Common myeloid progenitor, CD34-positive (primary cell): ENCODE data around the gene P2RX6.

Source experiments
- CTCF ChIA-PET: fragments of 350-600 bp; sonication (Branson Sonifier 250); formaldehyde crosslinking; loops from one replicate; lab custom pipeline; 2021; ENCODE audit warnings: antibody characterized with exemption; lab: Charles Lee
- POLR2A ChIA-PET: fragments of 350-600 bp; sonication (Branson Sonifier 250); formaldehyde crosslinking; loops from one replicate; lab custom pipeline; 2021; ENCODE audit warnings: antibody characterized with exemption; lab: Charles Lee
- DNase-seq, 3 donors: peaks; one replicate each; pipeline versions ENCODE4 v3.0.0 to v3.0.0-alpha.2; 2013
- H3K27ac ChIP-seq, 2 experiments: 1 replicate in 1 of 2; 2 replicates in 1 of 2; pipeline ENCODE4 v1.7.0; 2013; ENCODE audit warnings: inconsistent platforms in 2 of 2, low read length in 2 of 2, mild to moderate bottlenecking in 2 of 2, low read depth in 1 of 2, moderate library complexity in 1 of 2; ENCODE audit not compliant: severe bottlenecking in 2 of 2, insufficient read depth in 1 of 2, poor library complexity in 1 of 2
- H3K27me3 ChIP-seq, 5 experiments: replicated peaks in 2 of 5; 1 replicate in 3 of 5; 2 replicates in 2 of 5; pipeline versions ENCODE4 v1.6.1 to v1.7.0; 2013; ENCODE audit warnings: low read length in 4 of 5, mild to moderate bottlenecking in 2 of 5, moderate library complexity in 2 of 5, inconsistent platforms in 1 of 5; ENCODE audit not compliant: insufficient read depth in 5 of 5, control insufficient read depth in 4 of 5
- H3K36me3 ChIP-seq, 4 experiments: 1 replicate in 2 of 4; 2 replicates in 2 of 4; pipeline versions ENCODE4 v1.6.1 to v1.7.0; 2013; ENCODE audit warnings: low read length in 3 of 4, control low read depth in 1 of 4, mild to moderate bottlenecking in 1 of 4; ENCODE audit not compliant: control insufficient read depth in 4 of 4, insufficient read depth in 4 of 4
- H3K4me1 ChIP-seq, 4 experiments: 1 replicate in 3 of 4; 2 replicates in 1 of 4; pipeline versions ENCODE4 v1.6.1 to v1.7.1; 2013; ENCODE audit warnings: low read length in 3 of 4, mild to moderate bottlenecking in 3 of 4, control low read depth in 1 of 4, inconsistent platforms in 1 of 4, moderate library complexity in 1 of 4; ENCODE audit not compliant: control insufficient read depth in 4 of 4, insufficient read depth in 4 of 4; ENCODE audit errors: control extremely low read depth in 1 of 4
- H3K4me3 ChIP-seq, 7 experiments: 1 replicate in 4 of 7; 2 replicates in 3 of 7; pipeline versions ENCODE4 v1.5.1 to v1.7.0; 2013; ENCODE audit warnings: mild to moderate bottlenecking in 7 of 7, low read length in 6 of 7, moderate library complexity in 6 of 7, inconsistent platforms in 2 of 7, low read depth in 2 of 7, control low read depth in 1 of 7; ENCODE audit not compliant: insufficient read depth in 4 of 7, control insufficient read depth in 1 of 7; ENCODE audit errors: extremely low read depth in 1 of 7
- H3K9me3 ChIP-seq, 5 experiments: 1 replicate in 4 of 5; 2 replicates in 1 of 5; pipeline versions ENCODE4 v1.6.1 to v1.7.1; 2013; ENCODE audit warnings: low read length in 4 of 5, mild to moderate bottlenecking in 2 of 5, inconsistent platforms in 1 of 5, low read depth in 1 of 5, moderate library complexity in 1 of 5; ENCODE audit not compliant: control insufficient read depth in 4 of 5, insufficient read depth in 2 of 5; ENCODE audit errors: control extremely low read depth in 1 of 5
- WGBS: methylation state at CpG from one replicate; pipeline ENCODE4 v1.1.5; 2013; ENCODE audit not compliant: insufficient coverage; 5-methylcytosine and 5-hydroxymethylcytosine counted together

Gene P2RX6

DNA sequence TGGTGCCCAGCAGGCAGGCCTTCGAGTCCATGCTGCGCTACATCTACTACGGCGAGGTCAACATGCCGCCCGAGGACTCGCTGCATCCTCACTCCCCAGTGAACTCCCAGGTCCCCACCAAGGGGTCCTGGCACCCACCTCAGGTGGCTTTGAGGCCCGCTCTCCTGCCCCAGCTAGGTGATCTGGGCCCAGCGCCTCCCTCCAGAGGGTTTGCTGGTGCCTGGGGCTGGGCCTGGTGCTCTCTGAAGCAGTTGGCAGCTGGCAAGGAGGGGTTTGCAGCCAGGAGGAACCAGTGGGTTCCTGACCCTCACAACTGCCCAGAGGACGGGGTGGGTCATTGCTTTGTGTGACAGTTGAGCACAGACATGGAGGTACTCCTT lies 18.9 kb upstream of the P2RX6 start:
- CTCF ChIA-PET, result no interaction called here
- no peaks in the 10 kb centered on the region for H3K27me3 ChIP-seq
- no peaks in the 10 kb centered on the region for H3K9me3 ChIP-seq
- DNase-seq, result no peak
- no peak overlapping the region for H3K27ac ChIP-seq
- 100% methylated on average over 8 of the region's 10 CpGs for WGBS
- peaks cover 2 to 86% (median 54%) of the 10 kb centered on the region in 4 experiments for H3K36me3 ChIP-seq
- peaks cover 0 to 14% (median 13%) of the 10 kb centered on the region in 4 experiments for H3K4me1 ChIP-seq
- POLR2A ChIA-PET, result no interaction called here
- H3K4me3 ChIP-seq, result no peak overlapping the region

GRCh38 chr22:20996598-20997535 lies 18.1 kb upstream of the P2RX6 start:
- H3K4me3 ChIP-seq, result no peak overlapping the region
- DNase-seq, result no peak
- H3K36me3 ChIP-seq, result peaks cover 2 to 78% (median 48%) of the 10 kb centered on the region in 4 experiments
- CTCF ChIA-PET, result interaction anchor here (0.8 kb wide), 1 partner anchor 111 kb away, joined by 3 read pairs; no protein-coding TSS in a partner anchor
- no peaks in the 10 kb centered on the region for H3K9me3 ChIP-seq
- peaks cover 0 to 22% (median 20%) of the 10 kb centered on the region in 4 experiments for H3K4me1 ChIP-seq
- no peak overlapping the region for H3K27ac ChIP-seq
- H3K27me3 ChIP-seq, result no peaks in the 10 kb centered on the region
- POLR2A ChIA-PET, result no interaction called here
- WGBS, result 97% methylated on average over 23 of the region's 27 CpGs

DNA sequence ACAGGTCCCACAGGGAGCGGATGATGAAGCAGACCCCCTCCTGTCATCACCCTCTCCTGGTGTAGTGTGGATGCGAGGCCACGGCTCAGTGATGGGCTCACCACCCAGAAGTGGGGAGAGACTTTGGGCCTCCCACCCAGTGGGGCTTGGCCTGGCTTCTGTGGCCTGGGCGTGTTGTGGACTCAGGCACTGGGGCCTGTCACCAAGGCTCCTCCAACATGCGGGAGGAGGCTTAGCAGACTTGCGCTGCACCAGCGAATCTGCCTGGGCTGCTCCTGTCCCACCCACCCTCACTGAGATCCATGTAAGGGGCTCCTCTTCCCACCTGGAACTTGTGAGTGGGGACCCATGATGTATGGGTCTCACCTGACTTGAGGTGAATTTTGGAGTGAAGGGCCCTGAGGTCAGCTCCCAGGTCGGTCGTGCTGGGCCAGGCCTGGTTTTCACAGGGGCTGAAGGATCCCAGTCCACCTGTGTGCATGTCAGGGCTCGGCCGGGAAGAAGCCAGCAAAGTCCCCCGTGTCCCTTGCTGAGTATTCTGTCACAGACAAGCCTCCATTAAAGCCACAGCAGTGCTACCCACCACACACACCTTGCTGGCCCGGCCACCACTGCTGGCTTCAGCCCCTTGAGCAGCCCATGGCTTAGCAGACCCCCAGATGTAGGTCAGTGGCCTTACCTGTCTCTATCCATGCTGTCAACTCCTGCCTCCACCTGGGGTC lies 17.3 kb upstream of the P2RX6 start:
- no peaks in the 10 kb centered on the region for H3K9me3 ChIP-seq
- WGBS, result 94% methylated on average over 7 of the region's 13 CpGs

DNA sequence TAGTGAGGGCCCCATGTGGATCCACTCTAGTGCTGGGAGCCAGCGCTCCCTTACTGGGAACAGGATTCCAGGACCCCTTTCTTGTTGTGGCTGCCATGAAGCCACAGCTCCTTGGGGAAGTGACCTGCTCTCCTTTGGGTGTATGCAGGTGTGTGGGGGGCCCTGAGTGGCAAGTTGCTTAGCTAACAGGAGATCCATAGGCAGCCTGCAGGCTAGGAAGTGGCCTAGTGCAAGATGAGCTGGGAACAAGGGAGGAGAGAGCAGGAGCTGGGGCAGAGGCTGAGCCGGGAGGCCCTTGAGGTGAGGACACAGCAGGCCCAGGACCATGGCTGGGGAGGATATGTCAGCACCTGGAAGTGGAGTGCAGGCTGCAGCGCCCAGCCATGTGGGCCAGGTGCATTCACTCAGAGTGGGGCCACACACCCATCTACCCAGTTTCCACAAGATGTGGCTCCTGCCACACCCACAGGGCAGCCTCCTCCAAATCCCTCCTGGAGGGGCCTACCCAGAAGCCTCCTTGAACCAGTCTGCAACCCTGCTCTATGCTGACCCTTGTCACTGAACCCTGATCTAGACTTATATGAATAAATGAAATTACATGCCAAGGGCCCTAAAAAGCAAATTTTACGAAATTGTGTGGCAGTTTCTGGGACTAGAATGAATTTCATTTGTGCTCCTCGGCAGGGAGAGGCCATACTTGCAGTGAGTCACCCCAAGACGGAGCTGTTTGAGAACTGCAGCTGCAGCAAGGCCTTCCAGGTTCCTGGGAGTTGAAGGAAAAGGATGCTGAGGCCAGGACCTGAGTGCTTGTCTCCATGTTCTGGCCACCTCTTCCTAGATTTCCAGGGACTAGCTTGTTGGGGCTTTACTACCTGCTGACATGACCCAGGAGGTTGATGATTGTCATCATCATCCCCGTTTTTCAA lies 16.3 kb upstream of the P2RX6 start:
- Histone ChIP-seq H3K27ac (peak overlapping the region in 1 of 2 experiments; percentile 3), H3K36me3 (peaks cover 2 to 64% (median 37%) of the 10 kb centered on the region in 4 experiments), H3K4me3 (no peak overlapping the region), H3K27me3 (no peaks in the 10 kb centered on the region), H3K9me3 (no peaks in the 10 kb centered on the region), H3K4me1 (peaks cover 4 to 33% (median 31%) of the 10 kb centered on the region in 4 experiments)
- no peak for DNase-seq
- 79% methylated on average over 4 of the region's 7 CpGs for WGBS
- ChIA-PET POLR2A (interaction anchor here (0.8 kb wide), 1 partner anchor 17 kb away, joined by 3 read pairs; the partner anchor contains the start of gene LZTR1), CTCF (interaction anchor here (2.1 kb wide), 1 partner anchor 8 kb away, joined by 7 read pairs; no protein-coding TSS in a partner anchor)

More for the DNA sequence above, 17.3 kb upstream of the P2RX6 start:
- peaks cover 2 to 70% (median 43%) of the 10 kb centered on the region in 4 experiments for H3K36me3 ChIP-seq
- CTCF ChIA-PET, result interaction anchor here (0.8 kb wide), 1 partner anchor 112 kb away, joined by 3 read pairs; no protein-coding TSS in a partner anchor
- POLR2A ChIA-PET, result no interaction called here
- no peak for DNase-seq
- H3K27me3 ChIP-seq, result no peaks in the 10 kb centered on the region
- H3K4me1 ChIP-seq, result peaks cover 0 to 23% (median 21%) of the 10 kb centered on the region in 4 experiments
- H3K27ac ChIP-seq, result no peak overlapping the region
- H3K4me3 ChIP-seq, result no peak overlapping the region

- POLR2A ChIA-PET, result interaction anchor here (0.8 kb wide), 1 partner anchor 18 kb away, joined by 3 read pairs; the partner anchor contains the start of gene LZTR1
Observed at GRCh38 chr22:20999350-21000206, 15.4 kb upstream of the P2RX6 start.

More at GRCh38 chr22:20999350-21000206, 15.4 kb upstream of the P2RX6 start:
- Histone ChIP-seq H3K27me3 (no peaks in the 10 kb centered on the region), H3K27ac (peak overlapping the region in 1 of 2 experiments; percentile 98), H3K4me3 (peak overlapping the region in 1 of 7 experiments; percentile 69), H3K9me3 (no peaks in the 10 kb centered on the region), H3K36me3 (peaks cover 2 to 56% (median 35%) of the 10 kb centered on the region in 4 experiments), H3K4me1 (peaks cover 4 to 35% (median 32%) of the 10 kb centered on the region in 4 experiments)
- DNase-seq, result no peak
- CTCF ChIA-PET, result interaction anchor here (0.6 to 2.1 kb wide), 2 partner anchors 9 to 90 kb away, joined by 3 to 7 read pairs; no protein-coding TSS in a partner anchor
- WGBS, result 93% methylated on average over 25 of the region's 27 CpGs
